Adrenal gland (tissue), 12 donors: Measurements from ENCODE around the gene ITCH. TPM values are rescaled to one million over a fixed set of nuclear protein-coding genes. Genes with fewer than 3 reads are reported as not detected.

Experiments
- DNase-seq, 7 donors: peaks; one replicate each; pipeline ENCODE4 v3.0.0-alpha.2; 2019 to 2020
- H3K27ac ChIP-seq, 5 donors: fragments of 200-600 bp; sonication (generic) in 4 of 5; 1 replicate in 3 of 5; 2 replicates in 2 of 5; pipeline versions ENCODE4 v1.5.1 to v1.8.0; 2016 to 2020; ENCODE audit warnings: mild to moderate bottlenecking in 1 of 5
- H3K27me3 ChIP-seq: fragments of 200-600 bp; 2 replicates; pipeline ENCODE4 v1.8.0; 2021
- H3K36me3 ChIP-seq, 2 donors: fragments of 200-600 bp; replicated peaks in 1 of 2; 1 replicate in 1 of 2; 2 replicates in 1 of 2; pipeline versions ENCODE4 v1.5.1 to v1.8.0; 2018 to 2022
- H3K4me1 ChIP-seq, 2 donors: fragments of 200-600 bp; replicated peaks in 1 of 2; 1 replicate in 1 of 2; 2 replicates in 1 of 2; pipeline versions ENCODE4 v1.5.1 to v1.8.0; 2018 to 2021
- H3K4me3 ChIP-seq, 4 donors: fragments of 200-600 bp; sonication (generic) in 3 of 4; one replicate each; pipeline ENCODE4 v1.5.1; 2016 to 2018
- H3K9me3 ChIP-seq, 3 donors: fragments of 200-600 bp; sonication (generic) in 1 of 3; replicated peaks in 1 of 3; 1 replicate in 2 of 3; 2 replicates in 1 of 3; pipeline versions ENCODE4 v1.5.1 to v1.8.0; 2016 to 2021
- POLR2A ChIP-seq, 2 donors: fragments of 450-650 bp; IDR thresholded peaks; one replicate each; pipeline ENCODE4 v1.6.1; 2017; ENCODE audit warnings: antibody characterized with exemption in 2 of 2, mild to moderate bottlenecking in 2 of 2, moderate library complexity in 1 of 2
- WGBS, 4 donors: extraction: QIAGEN DNeasy Blood & Tissue Kit in 2 of 4; methylation state at CpG; one replicate each; pipeline versions ENCODE4 v1.1.5 to v1.1.7; 2013 to 2017; 5-methylcytosine and 5-hydroxymethylcytosine counted together
- intact Hi-C, 2 donors: fragments of 100-400 bp; cut with DNase I; formaldehyde crosslinking; loops; one replicate each; pipeline versions ENCODE4 v1.14.1 to v1.15.0; 2022 to 2023
- polyA plus RNA-seq, 3 donors: library from polyadenylated mRNA; stranded (reverse); fragments of 200-250 nt in 2 of 3; fragments of 350-450 nt in 1 of 3; fragmentation: Illumina TruSeq in 1 of 3; extraction: RNeasy Lipid Tissue Mini Kit (QIAGEN cat#74804) in 1 of 3; gene quantifications; one replicate each; pipeline ENCODE4 v1.2.3, GENCODE V29; 2013 to 2014
- total RNA-seq, 9 donors: library from RNA; depleted of rRNA in 4 of 9; stranded (reverse); fragments of >200 nt in 4 of 9; fragments of 120-200 nt in 1 of 9; fragmentation: NEBNext Ultra II Directional in 1 of 9; extraction: Animal tissue kit (Norgen Biotek cat#: 25700) in 1 of 9; gene quantifications; one replicate each; pipeline versions ENCODE4 v1.1.0 to v1.2.4, GENCODE V29; 2013 to 2023
- TF ChIP-seq, protein P1 (sequence below), 6 experiments: fragments of 450-650 bp in 4 of 6; fragments of 200-600 bp in 2 of 6; sonication (generic) in 1 of 6; IDR thresholded peaks; 1 replicate in 5 of 6; 2 replicates in 1 of 6; pipeline versions ENCODE4 v1.5.1 to v1.8.0; 2016 to 2021; ENCODE audit warnings: antibody characterized with exemption in 6 of 6, mild to moderate bottlenecking in 2 of 6, moderate library complexity in 1 of 6
- donor health status: healthy with polysubstance abuse.
- donor health status: Bipolar disorder and iron deficiency.
- donor health status: DM: yes; HTN: yes; CAD: no.
- donor health status: DM: no; HTN: no; CAD: no.
- donor health status: DM: no; HTN: no; CAD: no.
- donor health status: DM: yes; HTN: yes; CAD: no.

ITCH gene
- total and polyA plus RNA-seq, 12 donors = 5.8 to 67.6 (median 52.7) TPM

DNA sequence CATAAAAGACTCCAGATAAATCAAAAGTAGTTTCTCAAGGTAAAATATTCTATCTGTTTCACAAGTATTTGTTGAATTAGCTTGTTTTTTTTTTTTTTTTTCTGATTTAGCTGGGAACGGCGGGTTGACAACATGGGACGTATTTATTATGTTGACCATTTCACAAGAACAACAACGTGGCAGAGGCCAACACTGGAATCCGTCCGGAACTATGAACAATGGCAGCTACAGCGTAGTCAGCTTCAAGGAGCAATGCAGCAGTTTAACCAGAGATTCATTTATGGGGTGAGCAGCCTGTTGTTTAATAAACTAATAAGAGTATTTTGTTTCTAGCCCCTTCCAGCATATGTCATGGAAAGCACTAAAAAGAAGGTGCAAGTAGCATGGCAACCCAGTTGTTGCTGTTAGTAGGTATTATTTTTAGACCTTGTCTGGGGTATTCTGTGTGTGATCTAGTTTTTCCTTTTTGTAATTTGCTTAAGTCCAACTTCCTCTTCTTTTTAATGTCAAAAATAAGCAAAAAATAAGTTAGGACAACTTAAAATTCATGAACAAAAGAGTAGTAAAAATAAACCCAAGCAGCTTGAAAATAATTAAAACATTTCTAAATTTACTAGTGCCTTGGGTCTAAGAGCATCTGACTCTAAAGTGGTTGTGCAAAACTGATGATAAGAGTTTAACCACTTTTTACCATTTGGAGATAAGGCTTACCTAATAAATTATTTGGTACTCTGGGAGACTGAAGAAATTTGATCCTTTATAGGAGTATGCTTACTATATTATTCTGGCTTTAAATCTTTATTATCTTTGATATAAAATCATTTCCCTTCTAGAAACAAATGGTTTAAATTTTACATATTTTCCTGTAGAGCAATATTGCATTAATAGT, 82.3 kb downstream of the ITCH start:
- no peak overlapping the region for H3K27ac ChIP-seq
- intact Hi-C loops = no loop called here
- TF ChIP-seq POLR2A (IDR thresholded peaks at IDR 0.05) = no peak
- TF ChIP-seq, protein P1, sequence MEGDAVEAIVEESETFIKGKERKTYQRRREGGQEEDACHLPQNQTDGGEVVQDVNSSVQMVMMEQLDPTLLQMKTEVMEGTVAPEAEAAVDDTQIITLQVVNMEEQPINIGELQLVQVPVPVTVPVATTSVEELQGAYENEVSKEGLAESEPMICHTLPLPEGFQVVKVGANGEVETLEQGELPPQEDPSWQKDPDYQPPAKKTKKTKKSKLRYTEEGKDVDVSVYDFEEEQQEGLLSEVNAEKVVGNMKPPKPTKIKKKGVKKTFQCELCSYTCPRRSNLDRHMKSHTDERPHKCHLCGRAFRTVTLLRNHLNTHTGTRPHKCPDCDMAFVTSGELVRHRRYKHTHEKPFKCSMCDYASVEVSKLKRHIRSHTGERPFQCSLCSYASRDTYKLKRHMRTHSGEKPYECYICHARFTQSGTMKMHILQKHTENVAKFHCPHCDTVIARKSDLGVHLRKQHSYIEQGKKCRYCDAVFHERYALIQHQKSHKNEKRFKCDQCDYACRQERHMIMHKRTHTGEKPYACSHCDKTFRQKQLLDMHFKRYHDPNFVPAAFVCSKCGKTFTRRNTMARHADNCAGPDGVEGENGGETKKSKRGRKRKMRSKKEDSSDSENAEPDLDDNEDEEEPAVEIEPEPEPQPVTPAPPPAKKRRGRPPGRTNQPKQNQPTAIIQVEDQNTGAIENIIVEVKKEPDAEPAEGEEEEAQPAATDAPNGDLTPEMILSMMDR (IDR thresholded peaks at IDR 0.05) = no peak
- H3K36me3 ChIP-seq = peaks cover 0 to 76% of the 10 kb centered on the region in 2 donors
- no peak for DNase-seq
- H3K27me3 ChIP-seq = no peaks in the 10 kb centered on the region
- no peak overlapping the region for H3K4me3 ChIP-seq
- 81 to 93% (median 85%) methylated on average over 7 of the region's 7 CpGs for WGBS, 4 donors
- H3K9me3 ChIP-seq = no peaks in the 10 kb centered on the region
- no peaks in the 10 kb centered on the region for H3K4me1 ChIP-seq

DNA sequence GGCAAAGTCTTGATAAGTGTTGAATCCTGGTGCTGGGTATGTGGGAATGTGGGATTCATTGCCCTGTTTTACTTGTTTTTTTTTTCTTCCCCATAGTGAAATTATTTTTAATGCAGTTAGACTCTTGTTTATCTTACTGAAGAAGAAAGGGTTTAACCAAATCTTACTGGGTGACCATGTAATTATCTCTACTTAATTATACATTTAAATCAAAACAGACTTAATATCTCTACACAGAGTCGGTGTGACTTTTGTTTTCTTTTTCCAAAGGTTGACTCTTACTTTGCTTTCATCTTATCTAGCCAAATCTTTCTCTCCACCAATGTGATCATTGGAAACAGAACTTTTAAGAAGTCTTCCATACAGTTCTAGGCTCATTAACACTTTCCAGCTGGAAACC, 85.4 kb downstream of the ITCH start:
- DNase-seq = no peak
- Histone ChIP-seq H3K4me1 (peaks cover 5 to 9% of the 10 kb centered on the region in 2 donors), H3K36me3 (peaks cover 0 to 66% of the 10 kb centered on the region in 2 donors), H3K9me3 (no peaks in the 10 kb centered on the region), H3K27me3 (no peaks in the 10 kb centered on the region), H3K4me3 (no peak overlapping the region), H3K27ac (no peak overlapping the region)
- intact Hi-C loops = no loop called here
- 74 to 87% (median 78%) methylated on average over 1 of the region's 1 CpG for WGBS, 4 donors
- TF ChIP-seq, protein P1 (IDR thresholded peaks at IDR 0.05) = no peak
- TF ChIP-seq POLR2A (IDR thresholded peaks at IDR 0.05) = no peak

DNA sequence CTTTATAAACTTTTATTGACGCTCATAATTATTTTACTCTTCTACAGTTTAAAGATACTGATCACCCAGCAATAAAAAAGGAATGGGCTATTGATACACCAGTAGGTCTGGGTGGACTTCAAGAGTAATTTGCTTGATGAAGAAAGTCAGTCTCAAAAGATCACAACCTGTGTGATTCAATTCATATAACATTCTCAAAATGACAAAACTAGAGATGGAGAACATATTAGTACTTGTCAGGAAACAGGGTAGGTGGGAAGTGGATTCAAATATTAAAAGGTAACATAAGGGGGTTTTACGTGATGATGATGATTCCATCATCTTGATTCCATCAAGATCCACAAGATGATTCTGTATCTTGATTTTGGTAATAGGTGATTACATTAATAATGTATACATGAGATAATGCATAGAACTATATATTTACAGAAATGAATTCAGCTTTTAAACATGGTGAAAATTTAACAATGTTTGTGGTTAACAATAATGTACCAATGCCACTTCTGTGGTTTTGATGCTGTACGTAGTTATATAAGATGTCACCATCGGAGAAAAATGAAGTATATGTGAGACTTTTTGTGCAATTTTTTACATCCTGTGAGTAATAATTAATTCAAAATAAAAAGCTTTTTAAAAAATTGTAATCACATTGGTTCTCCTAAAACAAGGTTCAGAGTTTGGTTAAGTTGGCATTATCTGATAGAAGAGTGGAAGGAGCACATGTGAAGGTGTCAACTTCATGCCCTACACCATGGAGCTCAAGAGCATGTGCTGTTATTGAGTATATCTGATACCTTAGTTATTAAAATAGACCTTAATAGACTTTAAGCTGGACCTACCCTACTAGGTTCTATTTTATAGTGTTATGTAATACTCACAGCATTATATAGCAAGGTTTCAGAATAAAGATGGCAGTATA, 86.9 kb downstream of the ITCH start:
- Histone ChIP-seq H3K27me3 (no peaks in the 10 kb centered on the region), H3K4me3 (no peak overlapping the region), H3K27ac (no peak overlapping the region), H3K9me3 (no peaks in the 10 kb centered on the region), H3K36me3 (peaks cover 0 to 56% of the 10 kb centered on the region in 2 donors), H3K4me1 (peaks cover 7 to 10% of the 10 kb centered on the region in 2 donors)
- DNase-seq = no peak
- 88 to 92% (median 89%) methylated on average over 4 of the region's 4 CpGs for WGBS, 4 donors
- intact Hi-C loops = no loop called here
- TF ChIP-seq POLR2A (IDR thresholded peaks at IDR 0.05) = no peak
- TF ChIP-seq, protein P1 (IDR thresholded peaks at IDR 0.05) = no peak
